HG02852 (cell line): ENCODE measurements around the gene SIPA1L2.

Source experiments
- ATAC-seq: cut with Tn5 transposase; IDR thresholded peaks from one replicate; pipeline ENCODE4 v1.9.1; 2021; ENCODE audit warnings: mild to moderate bottlenecking, moderate library complexity; ENCODE audit not compliant: unreplicated experiment

The SIPA1L2 gene

GRCh38 chr1:232644209-232644608 lies 14.3 kb upstream of the SIPA1L2 start:
- no peak for ATAC-seq

- ATAC-seq, result no peak
These were observed 13.3 kb upstream of the SIPA1L2 start for GRCh38 chr1:232643251-232643650.

- no peak for ATAC-seq
These were observed 11.6 kb upstream of the SIPA1L2 start for GRCh38 chr1:232641507-232641906.

GRCh38 chr1:232636799-232637198 lies 6.9 kb upstream of the SIPA1L2 start:
- no peak for ATAC-seq

DNA sequence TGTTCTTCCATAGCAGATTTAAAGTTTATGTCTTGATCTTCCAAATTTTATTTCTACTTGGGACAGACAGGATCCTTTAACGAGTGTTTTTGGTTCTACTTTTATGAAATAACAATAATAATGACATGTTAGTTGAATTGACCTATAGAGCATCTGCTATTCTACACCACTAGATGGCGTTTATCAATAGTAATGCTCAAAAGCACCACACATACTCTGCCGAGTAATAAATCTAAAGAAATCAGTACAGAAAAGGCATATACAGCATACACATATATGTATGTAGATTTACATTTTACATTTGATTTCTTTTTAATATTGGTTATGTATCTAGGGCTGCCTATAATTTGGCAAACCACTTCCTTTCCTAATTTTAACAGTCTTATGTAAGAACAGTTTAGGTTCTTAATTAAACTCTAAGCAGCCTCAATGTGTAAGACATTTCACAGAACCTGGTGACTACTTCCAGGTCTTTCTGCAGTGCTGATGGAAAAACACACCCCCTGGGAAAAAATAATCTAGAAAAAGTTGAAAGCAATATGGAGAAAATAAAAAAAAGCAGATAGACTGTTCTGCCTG lies 5.9 kb upstream of the SIPA1L2 start:
- ATAC-seq, result peak; percentile 79

- ATAC-seq, result no peak
These were observed 5.3 kb upstream of the SIPA1L2 start for GRCh38 chr1:232635279-232635678.

- no peak for ATAC-seq
These were observed 4.2 kb upstream of the SIPA1L2 start for GRCh38 chr1:232634096-232634495.

DNA sequence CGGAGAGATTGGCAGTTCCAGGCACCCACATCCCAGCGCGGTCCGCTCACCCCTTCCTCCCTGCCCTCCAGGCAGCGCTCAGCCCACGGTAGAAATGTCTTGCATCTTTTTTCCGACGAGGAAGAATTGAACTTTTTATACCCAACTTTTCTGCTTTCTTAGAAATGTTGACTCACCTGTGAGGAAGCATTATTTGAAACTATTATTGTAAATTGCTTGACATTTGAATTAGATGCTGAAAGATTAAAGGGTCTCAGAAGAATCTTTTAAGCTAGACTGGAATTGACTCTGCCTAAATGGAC lies 912 bp upstream of the SIPA1L2 start:
- ATAC-seq, result no peak

DNA sequence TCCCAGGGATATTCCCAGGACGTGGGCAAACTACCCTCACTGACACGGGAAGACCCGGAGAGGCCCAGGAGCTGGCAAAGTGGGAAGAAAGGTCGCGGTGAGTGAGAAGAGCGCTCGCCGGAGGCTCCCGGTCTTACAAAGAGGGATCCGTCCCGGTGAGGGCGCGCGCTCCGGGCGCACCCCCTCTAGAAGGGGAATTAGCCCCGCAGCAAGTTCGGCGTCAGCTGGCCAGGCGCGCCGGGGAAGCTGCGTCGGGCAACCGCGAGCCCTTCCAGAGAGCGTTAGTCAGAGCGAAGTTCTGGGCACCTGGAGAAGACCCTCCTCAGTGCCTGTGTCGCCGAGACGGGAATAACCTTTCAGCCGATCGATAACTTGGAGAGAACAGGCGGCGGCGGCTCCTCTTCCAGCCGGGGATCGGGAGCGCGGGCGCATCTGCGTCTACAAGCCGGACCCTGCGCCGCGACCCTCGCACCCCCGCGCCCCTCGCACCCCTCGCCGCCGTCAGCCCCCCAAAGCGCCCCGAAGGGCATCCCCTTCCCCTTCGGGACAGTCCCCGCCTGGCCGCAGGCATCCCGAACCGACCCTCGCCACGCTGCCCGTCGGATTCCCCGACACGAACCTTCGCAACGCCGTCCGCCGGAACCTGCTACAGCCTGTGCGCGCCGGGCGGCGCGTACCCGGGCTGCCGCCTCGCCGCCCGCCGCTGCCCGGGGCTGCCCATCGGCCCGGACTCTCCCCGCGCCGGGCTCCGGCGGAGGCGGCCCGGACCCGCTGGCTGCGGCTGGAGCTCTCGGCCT lies 485 bp downstream of the SIPA1L2 start:
- ATAC-seq, result peak; percentile 49

DNA sequence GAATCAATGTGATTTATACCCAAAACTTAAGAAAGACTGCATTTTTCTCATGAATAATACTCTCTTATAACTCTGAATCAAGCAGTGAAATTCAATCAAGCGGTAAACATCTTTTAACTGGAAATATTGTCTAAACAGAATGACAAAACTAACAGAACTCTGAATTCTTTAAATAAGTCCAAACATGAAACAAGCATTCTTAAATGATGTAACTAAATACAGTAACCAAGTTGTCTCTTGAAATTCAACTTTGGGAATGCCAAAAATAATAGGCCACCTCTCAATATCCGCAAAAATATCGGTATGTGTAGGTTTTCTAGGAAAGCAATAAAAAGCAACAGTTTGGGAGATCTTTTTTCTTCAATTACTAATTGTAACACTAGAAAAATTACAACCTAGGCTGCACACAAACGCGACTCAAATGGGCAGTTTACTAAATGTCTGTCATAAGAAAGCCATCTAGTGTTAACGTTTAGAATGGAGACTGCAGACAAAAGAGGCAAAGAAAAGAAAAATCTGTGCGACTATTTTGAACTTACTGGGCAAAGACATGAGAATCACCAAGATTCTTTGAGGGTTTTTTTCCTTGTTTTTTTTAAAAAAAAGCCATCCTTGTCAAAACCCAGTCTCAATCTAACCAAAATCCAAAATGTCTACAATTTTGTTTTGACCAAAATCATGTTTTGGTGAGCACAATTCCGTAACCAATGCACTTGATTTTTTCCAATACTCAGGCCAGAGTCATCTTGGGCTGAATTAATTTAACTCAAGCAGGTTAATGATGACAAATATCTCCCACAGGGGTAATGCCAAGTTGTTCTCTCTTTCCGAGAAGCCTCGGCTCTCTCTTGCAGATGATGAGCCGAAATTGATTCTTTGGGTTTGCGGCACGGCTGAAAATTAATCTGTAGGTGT lies 1.3 kb downstream of the SIPA1L2 start:
- ATAC-seq, result no peak

- no peak for ATAC-seq
These were observed 2.1 kb downstream of the SIPA1L2 start for GRCh38 chr1:232627645-232628334.

GRCh38 chr1:232627171-232627570 lies 2.8 kb downstream of the SIPA1L2 start:
- ATAC-seq, result no peak

DNA sequence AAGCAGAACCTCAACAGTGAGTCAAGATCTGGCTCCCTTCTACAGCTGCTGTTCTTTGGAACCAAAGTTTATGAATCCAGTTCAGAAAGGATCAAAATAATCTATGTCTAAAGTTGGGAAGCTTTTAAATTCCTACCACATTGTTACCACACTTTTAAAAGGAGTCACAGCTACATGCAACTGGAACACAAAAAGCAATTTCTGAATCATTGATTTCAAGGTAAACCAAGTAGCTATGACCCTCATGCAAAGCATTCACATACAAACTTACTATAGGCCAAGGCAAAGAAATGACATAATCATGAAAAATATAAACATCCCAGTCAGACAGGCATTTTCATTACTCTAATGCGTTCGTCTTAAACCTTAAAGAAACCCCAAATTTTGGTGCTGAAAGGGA lies 3.5 kb downstream of the SIPA1L2 start:
- ATAC-seq, result no peak

- no peak for ATAC-seq
These were observed 4.5 kb downstream of the SIPA1L2 start for GRCh38 chr1:232625319-232625868.

GRCh38 chr1:232624546-232625281 lies 5.2 kb downstream of the SIPA1L2 start:
- ATAC-seq, result no peak

DNA sequence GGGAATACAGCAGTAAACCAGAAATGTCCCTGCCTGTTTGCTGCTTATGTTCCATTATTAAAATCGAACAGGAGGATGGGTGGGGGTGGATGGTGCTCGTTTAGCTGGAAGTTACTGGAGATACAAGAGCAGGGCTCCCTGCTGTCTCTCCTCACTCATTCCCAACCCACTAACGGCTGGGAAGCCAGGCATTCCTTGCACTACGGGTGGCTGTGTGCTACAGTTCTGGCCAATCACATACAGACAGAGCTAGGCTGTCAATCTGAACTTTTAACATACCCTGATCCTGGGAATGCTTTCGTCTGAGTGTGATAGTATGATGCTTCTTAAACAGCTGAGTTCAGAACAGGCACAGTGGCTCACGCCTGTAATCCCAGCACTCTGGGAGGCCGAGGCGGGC lies 7.0 kb downstream of the SIPA1L2 start:
- no peak for ATAC-seq

DNA sequence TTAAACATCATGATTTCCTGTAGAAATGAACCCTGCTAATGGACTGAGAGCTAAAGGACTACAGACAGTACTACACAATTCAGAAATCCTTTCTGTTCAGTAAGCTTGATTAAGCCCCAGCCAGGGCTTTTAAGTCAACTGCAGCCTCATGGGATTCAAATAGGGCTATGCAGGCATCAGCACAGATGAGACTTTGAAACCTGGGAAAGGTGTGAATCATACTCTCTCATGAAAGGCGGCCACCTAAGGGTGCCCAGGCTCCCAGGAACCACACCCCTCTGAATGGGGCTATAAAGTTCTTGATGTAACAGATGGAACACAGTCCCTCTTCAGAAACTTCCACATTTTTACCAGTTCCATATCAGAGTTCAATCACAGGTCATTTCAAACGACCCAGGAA lies 7.6 kb downstream of the SIPA1L2 start:
- ATAC-seq, result no peak

- no peak for ATAC-seq
These were observed 8.9 kb downstream of the SIPA1L2 start for GRCh38 chr1:232621050-232621449.

DNA sequence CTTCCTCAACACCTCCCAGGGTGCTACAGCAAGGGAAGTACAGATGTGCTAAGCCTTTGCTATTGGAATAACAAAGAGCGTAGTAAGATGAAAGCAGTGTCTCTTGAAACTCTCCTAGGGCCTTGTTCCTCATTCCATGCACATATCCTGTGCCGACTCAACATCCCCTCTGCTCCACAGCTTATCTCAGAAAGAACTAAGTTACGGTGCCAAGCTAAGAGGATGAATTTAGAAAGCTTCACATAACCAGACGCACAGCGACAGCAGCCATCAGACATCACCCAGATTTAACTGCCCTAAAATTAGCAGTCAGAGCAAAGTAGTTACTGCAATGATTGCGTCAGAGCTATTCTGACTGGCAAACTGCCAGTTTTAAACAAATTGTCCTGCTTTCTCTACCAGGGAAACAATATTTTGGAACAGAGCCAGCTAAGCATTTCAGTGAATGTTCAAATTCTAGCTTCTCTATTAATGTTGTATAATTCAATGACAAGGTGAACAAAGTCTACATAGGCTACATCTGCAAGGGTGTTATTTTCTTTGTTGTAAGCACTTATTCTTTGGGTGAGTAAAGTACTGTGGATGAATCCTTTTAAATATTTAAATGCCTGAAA lies 9.5 kb downstream of the SIPA1L2 start:
- ATAC-seq, result no peak

- no peak for ATAC-seq
These were observed 12.7 kb downstream of the SIPA1L2 start for GRCh38 chr1:232617237-232617636.
